ENCODE measurements around the gene AKR7A2. TPM values are rescaled to one million over a fixed set of nuclear protein-coding genes. Genes with fewer than 3 reads are reported as not detected.

AKR7A2 gene
- total RNA-seq, 1 donor from 2014 or later: 37.4 TPM

DNA sequence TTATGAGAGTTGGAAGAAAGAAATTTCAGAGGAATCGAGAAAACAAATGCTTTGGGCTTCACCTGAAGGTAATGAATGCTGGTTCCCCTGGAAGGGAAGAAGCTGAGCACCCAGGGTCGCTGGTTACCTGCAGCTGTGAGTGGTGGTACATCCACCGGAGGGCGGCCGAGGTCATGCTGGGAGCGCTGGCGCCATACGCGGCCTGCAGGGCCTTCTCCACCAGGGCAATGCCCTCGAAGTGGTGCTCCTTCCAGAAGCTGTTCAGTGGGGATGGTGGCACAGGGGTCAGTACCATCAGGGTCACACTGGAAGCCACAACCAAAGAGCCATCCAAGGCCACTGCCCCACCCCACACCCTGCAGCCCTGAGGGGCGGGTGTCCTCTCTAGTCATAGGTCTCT lies 43.5 kb downstream of the AKR7A2 start:
- TF ChIP-seq, protein P1, sequence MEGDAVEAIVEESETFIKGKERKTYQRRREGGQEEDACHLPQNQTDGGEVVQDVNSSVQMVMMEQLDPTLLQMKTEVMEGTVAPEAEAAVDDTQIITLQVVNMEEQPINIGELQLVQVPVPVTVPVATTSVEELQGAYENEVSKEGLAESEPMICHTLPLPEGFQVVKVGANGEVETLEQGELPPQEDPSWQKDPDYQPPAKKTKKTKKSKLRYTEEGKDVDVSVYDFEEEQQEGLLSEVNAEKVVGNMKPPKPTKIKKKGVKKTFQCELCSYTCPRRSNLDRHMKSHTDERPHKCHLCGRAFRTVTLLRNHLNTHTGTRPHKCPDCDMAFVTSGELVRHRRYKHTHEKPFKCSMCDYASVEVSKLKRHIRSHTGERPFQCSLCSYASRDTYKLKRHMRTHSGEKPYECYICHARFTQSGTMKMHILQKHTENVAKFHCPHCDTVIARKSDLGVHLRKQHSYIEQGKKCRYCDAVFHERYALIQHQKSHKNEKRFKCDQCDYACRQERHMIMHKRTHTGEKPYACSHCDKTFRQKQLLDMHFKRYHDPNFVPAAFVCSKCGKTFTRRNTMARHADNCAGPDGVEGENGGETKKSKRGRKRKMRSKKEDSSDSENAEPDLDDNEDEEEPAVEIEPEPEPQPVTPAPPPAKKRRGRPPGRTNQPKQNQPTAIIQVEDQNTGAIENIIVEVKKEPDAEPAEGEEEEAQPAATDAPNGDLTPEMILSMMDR (IDR thresholded peaks at IDR 0.05): no peak
- no peaks in the 10 kb centered on the region for H3K9me3 ChIP-seq
- peaks cover 7% of the 10 kb centered on the region for H3K27me3 ChIP-seq (ENCODE audit: low read depth)
- no peaks in the 10 kb centered on the region for H3K4me1 ChIP-seq
- intact Hi-C loops (cut with DNase I): no loop called here
- H3K36me3 ChIP-seq: no peaks in the 10 kb centered on the region
- H3K27ac ChIP-seq: no peak overlapping the region
- DNase-seq (no peak), ATAC-seq (no peak)
- no peak overlapping the region for H3K4me3 ChIP-seq

DNA sequence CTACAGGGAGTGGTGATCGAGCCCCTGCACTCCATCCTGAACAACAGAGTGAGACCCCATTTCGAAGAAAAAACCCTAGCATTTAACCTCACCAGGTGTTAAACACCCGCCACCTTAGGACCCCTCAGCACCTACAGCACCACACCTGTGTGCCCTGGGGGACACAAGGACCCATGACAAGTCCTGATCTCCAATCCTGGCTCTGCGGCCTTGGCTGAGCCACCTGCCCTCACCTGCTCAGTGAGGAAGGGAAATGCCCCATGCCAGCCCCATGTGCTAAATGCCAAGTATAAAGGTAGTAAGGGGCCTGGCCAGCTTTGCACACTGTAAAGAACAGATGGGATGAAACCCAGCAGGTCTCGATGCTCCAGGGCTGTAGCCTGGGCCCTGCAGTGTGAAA lies 49.2 kb downstream of the AKR7A2 start:
- ATAC-seq (no peak), DNase-seq (no peak)
- H3K27me3 ChIP-seq (ENCODE audit: low read depth): no peaks in the 10 kb centered on the region
- TF ChIP-seq, protein P1 (IDR thresholded peaks at IDR 0.05): no peak
- H3K4me1 ChIP-seq: no peaks in the 10 kb centered on the region
- peaks cover 32% of the 10 kb centered on the region for H3K36me3 ChIP-seq
- intact Hi-C loops (cut with DNase I): no loop called here
- H3K9me3 ChIP-seq: no peaks in the 10 kb centered on the region
- H3K4me3 ChIP-seq: no peak overlapping the region
- H3K27ac ChIP-seq: no peak overlapping the region

DNA sequence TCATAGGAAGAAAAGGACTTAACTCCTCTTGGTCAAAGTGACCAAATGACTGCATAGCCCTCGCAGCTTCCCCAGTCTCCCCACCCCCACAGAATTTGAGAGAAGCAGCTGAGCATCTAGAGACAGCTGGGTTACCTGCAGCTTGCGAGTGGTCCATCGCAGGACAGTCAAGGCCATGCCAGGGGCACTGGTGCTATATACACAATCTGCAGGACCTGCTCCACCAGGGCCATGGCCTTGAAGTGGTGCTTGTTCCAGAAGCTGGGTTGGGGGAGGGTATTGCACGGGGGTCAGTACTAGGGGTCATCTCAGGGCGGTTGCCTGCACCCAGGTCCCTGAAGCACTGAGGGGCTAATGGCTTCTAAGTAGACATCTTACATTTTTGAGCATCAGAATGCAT lies 49.9 kb downstream of the AKR7A2 start:
- no peak for DNase-seq
- Histone ChIP-seq H3K27ac (no peak overlapping the region), H3K4me3 (no peak overlapping the region), H3K36me3 (peaks cover 39% of the 10 kb centered on the region), H3K9me3 (no peaks in the 10 kb centered on the region), H3K4me1 (no peaks in the 10 kb centered on the region), H3K27me3 (ENCODE audit: low read depth) (no peaks in the 10 kb centered on the region)
- intact Hi-C loops (cut with DNase I): no loop called here
- TF ChIP-seq, protein P1 (IDR thresholded peaks at IDR 0.05): no peak
- ATAC-seq: no peak

DNA sequence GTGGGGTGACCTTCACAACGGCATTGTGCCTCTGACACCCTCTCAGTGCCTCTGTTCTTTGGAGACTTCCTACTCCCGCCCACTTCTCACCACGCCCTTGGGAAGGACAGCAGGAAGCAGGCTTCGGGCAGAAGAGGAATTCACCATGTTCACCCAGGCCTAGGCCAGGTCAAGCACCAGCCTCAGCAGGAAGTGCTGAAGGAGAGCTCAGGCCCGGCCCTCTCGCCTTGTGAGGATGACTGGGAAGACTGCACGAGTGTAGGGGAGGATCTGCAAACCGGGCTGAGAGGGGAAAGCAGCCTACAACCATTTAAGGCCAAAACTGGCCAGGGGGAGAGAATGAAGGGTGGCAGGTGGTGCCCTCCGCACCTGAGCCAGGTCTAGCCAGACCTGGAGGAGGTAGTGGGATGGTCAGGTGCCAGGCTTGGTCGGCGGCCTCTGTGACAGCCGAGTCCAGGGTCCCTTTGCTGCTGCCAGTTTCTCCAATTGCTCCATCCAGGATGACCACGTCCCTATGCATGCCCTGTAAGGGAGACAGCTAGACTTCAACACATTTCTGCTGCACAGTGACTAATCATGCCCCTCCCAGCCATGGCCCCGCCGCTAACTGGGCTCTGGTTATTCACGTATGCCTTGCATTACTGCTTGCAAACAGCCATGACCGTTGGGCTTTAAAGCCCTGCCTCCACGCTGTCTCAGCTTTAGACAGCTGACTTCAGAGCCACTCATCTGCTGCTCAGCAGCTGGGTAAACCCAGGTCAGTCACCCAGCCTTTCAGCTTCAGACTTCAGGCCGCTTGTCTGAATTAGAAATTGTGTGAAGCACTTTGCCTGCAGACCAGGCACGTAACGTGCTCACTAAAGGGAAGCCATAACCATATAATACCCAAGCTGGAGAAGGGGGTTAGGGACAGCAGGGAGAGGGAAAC lies 51.5 kb downstream of the AKR7A2 start:
- Histone ChIP-seq H3K4me3 (no peak overlapping the region), H3K36me3 (peaks cover 54% of the 10 kb centered on the region), H3K27ac (no peak overlapping the region), H3K4me1 (no peaks in the 10 kb centered on the region), H3K9me3 (no peaks in the 10 kb centered on the region), H3K27me3 (ENCODE audit: low read depth) (no peaks in the 10 kb centered on the region)
- ATAC-seq (peak; percentile 32 to 34), DNase-seq (no peak)
- intact Hi-C loops (cut with DNase I): no loop called here
- TF ChIP-seq, protein P1 (IDR thresholded peaks at IDR 0.05): no peak

DNA sequence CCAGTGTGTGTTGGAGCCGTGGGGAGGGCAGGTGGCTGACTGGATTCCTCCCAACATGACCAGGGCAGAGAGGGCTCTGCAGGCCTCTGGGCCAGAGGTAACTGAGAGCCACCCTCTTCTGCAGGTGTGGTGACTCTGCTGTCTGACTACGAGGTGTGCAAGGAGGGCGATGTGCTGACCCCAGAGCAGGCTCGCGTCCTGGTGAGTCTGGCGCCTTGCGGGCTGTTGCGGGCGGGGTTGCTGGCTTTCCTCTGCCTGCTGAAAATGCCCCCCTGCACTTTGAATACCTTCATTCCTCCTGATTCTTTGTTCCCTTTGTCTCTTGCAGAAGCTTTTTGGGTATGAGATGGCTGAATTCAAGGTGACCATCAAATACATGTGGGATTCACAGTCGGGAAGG lies 53.6 kb downstream of the AKR7A2 start:
- intact Hi-C loops (cut with DNase I): no loop called here
- Histone ChIP-seq H3K9me3 (no peaks in the 10 kb centered on the region), H3K27ac (no peak overlapping the region), H3K27me3 (ENCODE audit: low read depth) (no peaks in the 10 kb centered on the region), H3K4me3 (no peak overlapping the region), H3K4me1 (peaks cover 15% of the 10 kb centered on the region), H3K36me3 (peaks cover 59% of the 10 kb centered on the region)
- TF ChIP-seq, protein P1 (IDR thresholded peaks at IDR 0.05): no peak
- DNase-seq: no peak
- no peak for ATAC-seq
